ENCODE measurements around the gene MLPH.

DNA sequence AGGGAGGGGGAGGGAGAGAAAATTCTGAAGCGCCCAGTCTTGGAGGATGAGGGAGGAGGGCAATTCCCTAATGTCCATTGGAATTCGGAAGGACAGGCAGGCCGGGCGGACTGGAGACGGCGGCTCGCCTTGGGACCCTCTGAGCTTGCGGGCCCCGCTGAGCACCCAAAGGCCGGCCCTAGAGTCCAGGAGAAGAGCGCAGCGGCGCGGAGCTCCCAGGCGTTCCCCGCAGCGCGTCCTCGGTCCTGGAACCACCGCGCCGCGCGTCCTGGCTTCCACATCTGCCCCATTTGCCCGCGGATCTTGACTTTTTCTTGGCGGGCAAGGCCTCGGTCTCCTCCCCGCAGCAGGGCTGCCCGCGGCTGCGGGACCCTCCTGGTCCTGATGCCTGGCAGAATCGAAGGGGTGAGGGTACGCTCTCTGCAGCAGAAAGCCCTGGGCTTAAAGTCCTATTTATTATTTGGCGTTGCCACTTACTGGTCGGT, 675 bp upstream of the MLPH start:
- TF ChIP-seq CTCF (IDR thresholded peaks at IDR 0.05) (no peak), POLR2A (IDR thresholded peaks at IDR 0.05) (no peak)
